ENCODE data around the gene IQSEC1. TPM values are rescaled to one million over a fixed set of nuclear protein-coding genes. Genes with fewer than 3 reads are reported as not detected.
A peak's percentile ranks its signal among the peaks of the same experiment; 100 is the strongest.

The IQSEC1 gene
- total and polyA plus RNA-seq, 2 donors (not counting 3 experiments of a cell fraction or from before 2014, with no cell fraction given), result 5.2 to 18.0 TPM

- dilution Hi-C loops (cut with MboI; ENCODE audit: extremely low pct_ligation_motif_present, low sequenced_read_pairs), result no loop called here
Observed at GRCh38 chr3:12959838-12960378, 113.3 kb downstream of the IQSEC1 start.

GRCh38 chr3:12959410-12959809, 113.8 kb downstream of the IQSEC1 start:
- TF ChIP-seq MAX (IDR thresholded peaks at IDR 0.05; ENCODE audit: insufficient read depth, insufficient read length) (no peak), GATA2 (IDR thresholded peaks at IDR 0.05; ENCODE audit: insufficient read depth, insufficient read length, low read depth, low read length) (no peak), POLR2A (IDR thresholded peaks at IDR 0.05; ENCODE audit: low read depth, low read length) (no peak), CTCF (IDR thresholded peaks at IDR 0.05; ENCODE audit: extremely low read depth in 1 of 2, insufficient read depth in 1 of 2, low read depth in 1 of 2, low read length in 2 of 2) (no peak), EZH2 (IDR thresholded peaks at IDR 0.05; ENCODE audit: borderline replicate concordance, low read depth, low read length, severe bottlenecking) (no peak), JUN (IDR thresholded peaks at IDR 0.05; ENCODE audit: borderline replicate concordance, insufficient read depth, insufficient read length, low read depth) (no peak)
- Histone ChIP-seq H3K4me1 (ENCODE audit: control insufficient read depth, extremely low read depth, insufficient read depth, low read length) (peaks cover 31% of the 10 kb centered on the region), H3K79me2 (ENCODE audit: control insufficient read depth, insufficient read depth, low read length) (no peaks in the 10 kb centered on the region), H2AFZ (ENCODE audit: low read depth, low read length) (no peak overlapping the region), H3K9me3 (replicated peaks; ENCODE audit: control insufficient read depth, insufficient read depth, low read length) (no peaks in the 10 kb centered on the region), H3K4me3 (replicated peaks in 1 of 3; ENCODE audit: insufficient read depth in 1 of 3, low read depth in 1 of 3, low read length in 3 of 3) (no peak overlapping the region), H3K27me3 (ENCODE audit: control insufficient read depth in 2 of 2, insufficient read depth in 2 of 2, low read length in 2 of 2) (no peaks in the 10 kb centered on the region), H3K27ac (ENCODE audit: insufficient read depth, low read depth, low read length) (no peak overlapping the region), H3K9ac (replicated peaks; ENCODE audit: extremely low read depth, insufficient read depth, low read length) (no peak overlapping the region), H3K9me1 (replicated peaks; ENCODE audit: control insufficient read depth, extremely low read depth, insufficient read depth, low read length) (no peaks in the 10 kb centered on the region), H3K36me3 (ENCODE audit: control insufficient read depth in 2 of 2, extremely low read depth in 1 of 2, insufficient read depth in 2 of 2, low read length in 2 of 2) (no peaks in the 10 kb centered on the region), H4K20me1 (replicated peaks; ENCODE audit: control insufficient read depth, extremely low read depth, insufficient read depth, low read length) (no peaks in the 10 kb centered on the region), H3K4me2 (ENCODE audit: insufficient read depth, low read length) (peak overlapping the region; percentile 2)
- POLR2A ChIA-PET, result no interaction called here
- CTCF ChIA-PET, result interaction anchor here (0.8 to 3.0 kb wide), 4 partner anchors 9 to 68 kb away, joined by 3 to 17 read pairs (median 8); no protein-coding TSS in a partner anchor
- intact Hi-C loops (cut with micrococcal nuclease), result no loop called here
- no peak for DNase-seq (ENCODE audit: low read depth, low spot score)
- BruUV-seq (replicated peaks), result no TSS peak
- dilution Hi-C loops (cut with MboI; ENCODE audit: extremely low pct_ligation_motif_present, low sequenced_read_pairs), result no loop called here
- no peak for FAIRE-seq

More at GRCh38 chr3:12959838-12960378, 113.3 kb downstream of the IQSEC1 start:
- POLR2A ChIA-PET, result no interaction called here
- no peaks in the 10 kb centered on the region for H3K9me3 ChIP-seq (replicated peaks; ENCODE audit: control insufficient read depth, insufficient read depth, low read length)
- H2AFZ ChIP-seq (ENCODE audit: low read depth, low read length), result no peak overlapping the region
- H3K9ac ChIP-seq (replicated peaks; ENCODE audit: extremely low read depth, insufficient read depth, low read length), result no peak overlapping the region
- H3K36me3 ChIP-seq (ENCODE audit: control insufficient read depth in 2 of 2, extremely low read depth in 1 of 2, insufficient read depth in 2 of 2, low read length in 2 of 2), result no peaks in the 10 kb centered on the region
- peak; percentile 39 for DNase-seq (ENCODE audit: low read depth, low spot score)
- peaks cover 34% of the 10 kb centered on the region for H3K4me1 ChIP-seq (ENCODE audit: control insufficient read depth, extremely low read depth, insufficient read depth, low read length)
- CTCF ChIA-PET, result interaction anchor here (1.0 to 3.0 kb wide), 5 partner anchors 10 to 68 kb away, joined by 3 to 17 read pairs (median 4); no protein-coding TSS in a partner anchor
- H3K9me1 ChIP-seq (replicated peaks; ENCODE audit: control insufficient read depth, extremely low read depth, insufficient read depth, low read length), result no peaks in the 10 kb centered on the region
- no peak overlapping the region for H3K27ac ChIP-seq (ENCODE audit: insufficient read depth, low read depth, low read length)
- no peaks in the 10 kb centered on the region for H3K79me2 ChIP-seq (ENCODE audit: control insufficient read depth, insufficient read depth, low read length)
- no peaks in the 10 kb centered on the region for H3K27me3 ChIP-seq (ENCODE audit: control insufficient read depth in 2 of 2, insufficient read depth in 2 of 2, low read length in 2 of 2)
- peak overlapping the region; percentile 2 for H3K4me2 ChIP-seq (ENCODE audit: insufficient read depth, low read length)
- intact Hi-C loops (cut with micrococcal nuclease), result no loop called here
- TF ChIP-seq MYC (IDR thresholded peaks at IDR 0.05; ENCODE audit: low read depth, low read length) (no peak), POLR2A (IDR thresholded peaks at IDR 0.05; ENCODE audit: low read depth, low read length) (peak; percentile 19), POLR2AphosphoS5 (IDR thresholded peaks at IDR 0.05; ENCODE audit: insufficient read depth, low read depth, low read length) (no peak), MAX (IDR thresholded peaks at IDR 0.05; ENCODE audit: insufficient read depth, insufficient read length) (no peak), FOS (IDR thresholded peaks at IDR 0.05; ENCODE audit: borderline replicate concordance, insufficient read depth, low read length) (no peak), GATA2 (IDR thresholded peaks at IDR 0.05; ENCODE audit: insufficient read depth, insufficient read length, low read depth, low read length) (no peak), JUN (IDR thresholded peaks at IDR 0.05; ENCODE audit: borderline replicate concordance, insufficient read depth, insufficient read length, low read depth) (no peak)
- BruUV-seq (replicated peaks), result no TSS peak
- peak; percentile 69 for FAIRE-seq
- H3K4me3 ChIP-seq (replicated peaks in 1 of 3; ENCODE audit: insufficient read depth in 1 of 3, low read depth in 1 of 3, low read length in 3 of 3), result no peak overlapping the region
- H4K20me1 ChIP-seq (replicated peaks; ENCODE audit: control insufficient read depth, extremely low read depth, insufficient read depth, low read length), result no peaks in the 10 kb centered on the region
